Ishikawa (cell line): ENCODE measurements around the gene THRB.

Source experiments
- CEBPB ChIP-seq: IDR thresholded peaks from 2 replicates; pipeline ENCODE4 v1.6.1; 2012
- CREB1 ChIP-seq: IDR thresholded peaks from 2 replicates; pipeline ENCODE4 v1.6.1; 2012; ENCODE audit warnings: low read depth
- EGR1 ChIP-seq: IDR thresholded peaks from 2 replicates; pipeline ENCODE4 v1.6.1; 2012
- EP300 ChIP-seq: IDR thresholded peaks from 2 replicates; pipeline ENCODE4 v1.6.1; 2012; ENCODE audit warnings: borderline replicate concordance
- FOXM1 ChIP-seq: IDR thresholded peaks from 2 replicates; pipeline ENCODE4 v1.6.1; 2012; ENCODE audit warnings: low read depth, borderline replicate concordance
- NFIC ChIP-seq: IDR thresholded peaks from 2 replicates; pipeline ENCODE4 v1.6.1; 2012
- RAD21 ChIP-seq: IDR thresholded peaks from 2 replicates; pipeline ENCODE4 v1.6.1; 2012; ENCODE audit warnings: low read depth
- TAF1 ChIP-seq: IDR thresholded peaks from 2 replicates; pipeline ENCODE4 v1.6.1; 2012; ENCODE audit warnings: low read depth, mild to moderate bottlenecking
- TCF12 ChIP-seq: IDR thresholded peaks from 2 replicates; pipeline ENCODE4 v1.6.1; 2012; ENCODE audit warnings: low read depth
- TEAD4 ChIP-seq: IDR thresholded peaks from 2 replicates; pipeline ENCODE4 v1.6.1; 2012
- YY1 ChIP-seq: IDR thresholded peaks from 2 replicates; pipeline ENCODE4 v1.6.1; 2012; ENCODE audit warnings: low read depth
- ZBTB7A ChIP-seq: IDR thresholded peaks from 2 replicates; pipeline ENCODE4 v1.6.1; 2012; ENCODE audit warnings: low read depth
- TF ChIP-seq, protein P1 (sequence below): IDR thresholded peaks from 2 replicates; pipeline ENCODE4 v1.6.1; 2012; ENCODE audit warnings: low read depth, mild to moderate bottlenecking
- TF ChIP-seq, protein P2 (sequence below): IDR thresholded peaks from 2 replicates; pipeline ENCODE4 v1.6.1; 2012
- TF ChIP-seq, protein P3 (sequence below): IDR thresholded peaks from 2 replicates; pipeline ENCODE4 v1.6.1; 2012

Gene THRB

DNA sequence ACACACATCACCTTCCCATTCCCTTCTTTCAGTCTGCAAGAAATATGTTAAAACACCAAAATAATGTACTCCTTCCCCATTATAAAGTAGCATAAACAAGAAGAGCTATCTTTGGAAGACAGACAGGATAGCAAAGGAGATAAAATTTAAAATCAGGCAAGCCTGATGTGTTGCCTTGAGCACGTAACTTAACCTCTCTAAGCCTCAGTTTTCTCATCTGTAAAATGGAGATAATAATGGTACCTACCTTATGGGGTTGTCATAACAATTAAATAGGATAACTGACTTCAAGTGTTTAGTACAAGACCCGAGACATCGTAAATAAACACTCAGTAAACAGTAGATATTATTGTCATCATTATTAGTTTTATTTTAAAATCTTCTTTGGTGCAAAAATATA is 407.2 kb downstream of the THRB start:
- no peak for TF ChIP-seq YY1
- TF ChIP-seq EGR1: no peak
- TF ChIP-seq RAD21: no peak
- TF ChIP-seq, protein P1, sequence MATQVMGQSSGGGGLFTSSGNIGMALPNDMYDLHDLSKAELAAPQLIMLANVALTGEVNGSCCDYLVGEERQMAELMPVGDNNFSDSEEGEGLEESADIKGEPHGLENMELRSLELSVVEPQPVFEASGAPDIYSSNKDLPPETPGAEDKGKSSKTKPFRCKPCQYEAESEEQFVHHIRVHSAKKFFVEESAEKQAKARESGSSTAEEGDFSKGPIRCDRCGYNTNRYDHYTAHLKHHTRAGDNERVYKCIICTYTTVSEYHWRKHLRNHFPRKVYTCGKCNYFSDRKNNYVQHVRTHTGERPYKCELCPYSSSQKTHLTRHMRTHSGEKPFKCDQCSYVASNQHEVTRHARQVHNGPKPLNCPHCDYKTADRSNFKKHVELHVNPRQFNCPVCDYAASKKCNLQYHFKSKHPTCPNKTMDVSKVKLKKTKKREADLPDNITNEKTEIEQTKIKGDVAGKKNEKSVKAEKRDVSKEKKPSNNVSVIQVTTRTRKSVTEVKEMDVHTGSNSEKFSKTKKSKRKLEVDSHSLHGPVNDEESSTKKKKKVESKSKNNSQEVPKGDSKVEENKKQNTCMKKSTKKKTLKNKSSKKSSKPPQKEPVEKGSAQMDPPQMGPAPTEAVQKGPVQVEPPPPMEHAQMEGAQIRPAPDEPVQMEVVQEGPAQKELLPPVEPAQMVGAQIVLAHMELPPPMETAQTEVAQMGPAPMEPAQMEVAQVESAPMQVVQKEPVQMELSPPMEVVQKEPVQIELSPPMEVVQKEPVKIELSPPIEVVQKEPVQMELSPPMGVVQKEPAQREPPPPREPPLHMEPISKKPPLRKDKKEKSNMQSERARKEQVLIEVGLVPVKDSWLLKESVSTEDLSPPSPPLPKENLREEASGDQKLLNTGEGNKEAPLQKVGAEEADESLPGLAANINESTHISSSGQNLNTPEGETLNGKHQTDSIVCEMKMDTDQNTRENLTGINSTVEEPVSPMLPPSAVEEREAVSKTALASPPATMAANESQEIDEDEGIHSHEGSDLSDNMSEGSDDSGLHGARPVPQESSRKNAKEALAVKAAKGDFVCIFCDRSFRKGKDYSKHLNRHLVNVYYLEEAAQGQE: no peak
- no peak for TF ChIP-seq TAF1
- TF ChIP-seq, protein P2, sequence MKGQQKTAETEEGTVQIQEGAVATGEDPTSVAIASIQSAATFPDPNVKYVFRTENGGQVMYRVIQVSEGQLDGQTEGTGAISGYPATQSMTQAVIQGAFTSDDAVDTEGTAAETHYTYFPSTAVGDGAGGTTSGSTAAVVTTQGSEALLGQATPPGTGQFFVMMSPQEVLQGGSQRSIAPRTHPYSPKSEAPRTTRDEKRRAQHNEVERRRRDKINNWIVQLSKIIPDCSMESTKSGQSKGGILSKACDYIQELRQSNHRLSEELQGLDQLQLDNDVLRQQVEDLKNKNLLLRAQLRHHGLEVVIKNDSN: no peak
- TF ChIP-seq TEAD4: no peak
- TF ChIP-seq, protein P3, sequence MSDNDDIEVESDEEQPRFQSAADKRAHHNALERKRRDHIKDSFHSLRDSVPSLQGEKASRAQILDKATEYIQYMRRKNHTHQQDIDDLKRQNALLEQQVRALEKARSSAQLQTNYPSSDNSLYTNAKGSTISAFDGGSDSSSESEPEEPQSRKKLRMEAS: no peak
- TF ChIP-seq FOXM1: no peak
- no peak for TF ChIP-seq CREB1
- no peak for TF ChIP-seq CEBPB
- TF ChIP-seq ZBTB7A: no peak
- TF ChIP-seq EP300: no peak
- no peak for TF ChIP-seq TCF12
- no peak for TF ChIP-seq NFIC

DNA sequence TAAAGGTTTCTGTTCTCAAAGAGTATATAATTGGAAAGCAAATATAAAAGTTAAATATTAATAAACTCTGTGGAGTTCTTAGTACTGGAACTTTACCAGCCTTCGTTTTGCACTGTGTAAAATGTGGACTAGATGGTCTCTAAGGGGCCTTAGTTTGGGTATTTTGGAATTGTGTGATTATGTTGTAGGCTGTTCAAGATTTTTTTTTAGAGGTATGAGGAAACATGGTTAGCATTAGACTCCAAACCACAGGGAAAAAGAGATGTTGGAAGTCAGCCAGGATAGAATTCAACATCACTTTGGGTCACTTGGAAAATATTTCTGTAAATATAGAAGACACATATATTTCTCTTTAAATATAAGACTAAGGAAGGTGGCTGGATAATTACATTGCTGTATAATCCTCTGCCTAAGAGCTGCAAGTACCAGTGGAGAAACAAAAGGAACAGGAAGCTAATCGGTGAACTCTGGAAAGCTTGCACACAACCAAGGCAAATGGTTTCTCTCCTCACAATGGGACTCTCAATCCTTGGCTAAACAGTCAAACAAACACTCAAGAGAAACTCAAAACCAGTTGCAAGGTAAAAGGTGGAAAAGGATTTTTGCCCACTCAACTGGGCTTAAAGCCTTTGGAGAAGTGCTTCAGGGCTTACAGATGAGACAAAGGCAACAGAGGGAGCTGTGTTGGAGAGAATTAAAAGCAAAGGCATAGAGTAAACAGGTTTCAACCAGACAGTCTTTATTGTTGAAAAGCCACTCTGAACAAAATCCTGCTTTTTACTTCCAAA is 407.8 kb downstream of the THRB start:
- TF ChIP-seq RAD21: no peak
- TF ChIP-seq ZBTB7A: no peak
- no peak for TF ChIP-seq TAF1
- no peak for TF ChIP-seq NFIC
- no peak for TF ChIP-seq EP300
- TF ChIP-seq YY1: no peak
- TF ChIP-seq, protein P3: no peak
- no peak for TF ChIP-seq EGR1
- TF ChIP-seq, protein P1: no peak
- no peak for TF ChIP-seq CREB1
- TF ChIP-seq, protein P2: no peak
- no peak for TF ChIP-seq TCF12
- TF ChIP-seq TEAD4: no peak

DNA sequence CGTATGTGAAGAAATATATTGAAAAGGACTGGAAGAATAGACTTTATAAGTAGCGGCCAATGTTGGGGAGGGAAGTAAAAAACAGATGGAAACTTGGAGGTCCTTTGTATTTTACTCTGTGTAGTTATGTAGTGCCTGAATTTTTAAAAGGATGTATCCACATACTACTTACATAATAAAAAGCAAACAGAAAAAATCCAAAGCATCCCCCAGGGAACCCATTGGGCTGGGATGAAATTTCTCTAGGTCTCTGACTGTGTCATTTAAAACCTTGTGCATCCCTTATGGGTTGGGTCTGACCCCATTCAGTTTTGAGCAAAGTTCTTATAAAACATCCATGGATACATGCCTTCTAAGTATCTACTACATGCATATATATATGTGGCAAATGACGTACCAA is 408.4 kb downstream of the THRB start:
- TF ChIP-seq, protein P1: no peak
- TF ChIP-seq, protein P3: no peak
- no peak for TF ChIP-seq EGR1
- no peak for TF ChIP-seq FOXM1

DNA sequence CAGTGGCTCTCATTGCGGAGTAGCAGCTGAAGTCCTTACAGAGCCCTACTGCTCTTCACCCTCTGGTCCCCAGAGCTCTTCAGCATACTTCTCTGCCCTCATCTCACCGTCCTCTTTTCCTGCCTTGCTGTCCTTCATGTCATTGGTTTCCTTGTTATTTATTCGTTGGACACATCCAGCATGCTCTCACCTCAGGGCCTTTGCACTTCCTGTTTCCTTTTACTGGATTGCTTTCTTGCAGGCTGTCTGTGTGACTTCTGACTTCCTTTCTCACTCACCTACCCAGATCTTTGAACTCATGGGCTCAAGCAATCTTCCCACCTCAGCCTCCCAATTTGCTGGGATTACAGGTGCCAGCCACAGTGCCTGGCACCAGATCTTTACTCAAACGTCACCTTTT is 422.5 kb downstream of the THRB start:
- TF ChIP-seq ZBTB7A (no peak), YY1 (no peak), FOXM1 (no peak), TEAD4 (no peak), NFIC (no peak), CREB1 (no peak)
- TF ChIP-seq, protein P2: no peak
